ENCODE data around the gene ZCCHC7. TPM values are rescaled to one million over a fixed set of nuclear protein-coding genes. Genes with fewer than 3 reads are reported as not detected.
"Not testable (repeated sequence)": the region's sequence is repeated elsewhere in the genome, so short reads cannot be mapped to it uniquely, and the experiment has no call there.

ZCCHC7 gene
- total RNA-seq (10 to 100 TPM; 27.0 to 30.5 TPM), polyA plus RNA-seq (10 to 100 TPM in 1 of 2 donors, 1 to 10 TPM in 1; 9.8 to 10.6 TPM)
- long read RNA-seq, donor 1, transcript ZCCHC7-202 (9 exons, 2,619 nt): major isoform, 7 of 51 reads
- long read RNA-seq, donor 1, partial matches to known transcripts: 16 of 51 reads
- long read RNA-seq, donor 1, other reads (novel, unspliced or antisense): 28 of 51 reads
- long read RNA-seq, donor 2, transcript ZCCHC7-202 (9 exons, 2,619 nt): major isoform, 5 of 27 reads
- long read RNA-seq, donor 2, partial matches to known transcripts: 2 of 27 reads
- long read RNA-seq, donor 2, other reads (novel, unspliced or antisense): 20 of 27 reads

- Histone ChIP-seq H3K4me1 (ENCODE audit: control insufficient read depth in 1 of 2, insufficient read depth in 2 of 2, low read length in 2 of 2) (no peaks in the 10 kb centered on the region), H3K27me3 (ENCODE audit: control insufficient read depth in 1 of 2, insufficient read depth in 2 of 2, low read length in 1 of 2) (no peaks in the 10 kb centered on the region), H3K36me3 (ENCODE audit: control insufficient read depth in 1 of 2, insufficient read depth in 2 of 2, low read length in 1 of 2) (no peaks in the 10 kb centered on the region), H3K27ac (ENCODE audit: low read depth in 1 of 2, low read length in 2 of 2) (peak within 1 kb of the TSS; percentile 37 to 61), H3K4me3 (ENCODE audit: low read length in 2 of 2) (peak within 1 kb of the TSS; percentile 55 to 86), H3K9me3 (ENCODE audit: control insufficient read depth, low read length) (no peaks in the 10 kb centered on the region)
- WGBS, 2 donors: 3% methylated on average over 78 to 82 of the region's 82 CpGs
- peak; percentile 100 for ATAC-seq (ENCODE audit: low FRiP score)
- peak; percentile 98 for DNase-seq
- intact Hi-C loops (cut with DNase I): loop anchor here (1.0 to 2.0 kb wide), 3 partner anchors 41 to 303 kb away; partner anchors contain the start of gene GRHPR (in 1 of the 2)
These were observed at the start of gene ZCCHC7 for GRCh38 chr9:37119907-37120842. TSS of gene ZCCHC7 (plus strand) at chr9:37120574.

GRCh38 chr9:37074790-37075189, 45.6 kb upstream of the ZCCHC7 start:
- H3K36me3 ChIP-seq (ENCODE audit: control insufficient read depth in 1 of 2, insufficient read depth in 2 of 2, low read length in 1 of 2); DNase-seq; intact Hi-C loops (cut with DNase I); H3K27me3 ChIP-seq (ENCODE audit: control insufficient read depth in 1 of 2, insufficient read depth in 2 of 2, low read length in 1 of 2); H3K27ac ChIP-seq (ENCODE audit: low read depth in 1 of 2, low read length in 2 of 2); H3K9me3 ChIP-seq (ENCODE audit: control insufficient read depth, low read length); H3K4me3 ChIP-seq (ENCODE audit: low read length in 2 of 2); ATAC-seq (ENCODE audit: low FRiP score); H3K4me1 ChIP-seq (ENCODE audit: control insufficient read depth in 1 of 2, insufficient read depth in 2 of 2, low read length in 2 of 2): not testable (repeated sequence)
- WGBS, 2 donors: 69 to 70% methylated on average over 4 of the region's 4 CpGs

GRCh38 chr9:37079370-37080164, 40.8 kb upstream of the ZCCHC7 start:
- no peaks in the 10 kb centered on the region for H3K27me3 ChIP-seq (ENCODE audit: control insufficient read depth in 1 of 2, insufficient read depth in 2 of 2, low read length in 1 of 2)
- peak overlapping the region; percentile 14 to 63 for H3K4me3 ChIP-seq (ENCODE audit: low read length in 2 of 2)
- H3K36me3 ChIP-seq (ENCODE audit: control insufficient read depth in 1 of 2, insufficient read depth in 2 of 2, low read length in 1 of 2): no peaks in the 10 kb centered on the region
- H3K27ac ChIP-seq (ENCODE audit: low read depth in 1 of 2, low read length in 2 of 2): peak overlapping the region; percentile 6 to 34
- intact Hi-C loops (cut with DNase I): loop anchor here (1.0 to 2.0 kb wide), 2 partner anchors 41 kb away; partner anchors contain the start of gene ZCCHC7 (in 2 of the 2)
- DNase-seq (peak; percentile 96), ATAC-seq (ENCODE audit: low FRiP score) (peak; percentile 99)
- 1 to 2% methylated on average over 62 to 63 of the region's 63 CpGs for WGBS, 2 donors
- peaks cover 1 to 3% of the 10 kb centered on the region in 2 donors for H3K4me1 ChIP-seq (ENCODE audit: control insufficient read depth in 1 of 2, insufficient read depth in 2 of 2, low read length in 2 of 2)
- no peaks in the 10 kb centered on the region for H3K9me3 ChIP-seq (ENCODE audit: control insufficient read depth, low read length)

DNA sequence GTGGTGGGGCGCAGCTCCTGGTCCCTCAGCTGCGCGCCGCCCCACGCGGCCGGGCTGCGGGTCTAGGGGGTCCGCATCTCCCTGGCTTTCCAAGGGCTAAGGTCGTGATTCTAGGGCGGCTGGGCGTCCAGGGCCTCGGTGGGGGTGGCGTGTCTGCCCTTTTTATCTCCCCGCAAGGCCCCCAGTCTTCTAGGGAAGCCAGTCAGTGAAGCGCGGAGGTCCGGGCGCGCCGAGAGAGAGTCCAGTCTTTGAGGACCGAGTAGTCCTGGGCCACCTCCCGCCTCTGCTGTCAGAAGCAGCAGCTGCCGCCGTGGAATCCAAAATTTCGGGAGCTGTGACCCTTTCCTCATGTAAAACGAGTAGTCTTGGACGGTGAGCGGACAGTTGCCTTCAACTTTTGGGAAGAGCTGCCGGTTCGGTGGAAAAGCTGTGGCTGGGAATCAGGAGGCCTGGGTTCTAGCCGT, 40.2 kb upstream of the ZCCHC7 start:
- H3K36me3 ChIP-seq (ENCODE audit: control insufficient read depth in 1 of 2, insufficient read depth in 2 of 2, low read length in 1 of 2); intact Hi-C loops (cut with DNase I); H3K9me3 ChIP-seq (ENCODE audit: control insufficient read depth, low read length); H3K4me1 ChIP-seq (ENCODE audit: control insufficient read depth in 1 of 2, insufficient read depth in 2 of 2, low read length in 2 of 2); H3K27me3 ChIP-seq (ENCODE audit: control insufficient read depth in 1 of 2, insufficient read depth in 2 of 2, low read length in 1 of 2): not testable (repeated sequence)
- H3K27ac ChIP-seq (ENCODE audit: low read depth in 1 of 2, low read length in 2 of 2): peak overlapping the region; percentile 6 to 34
- DNase-seq (peak; percentile 59 to 82), ATAC-seq (ENCODE audit: low FRiP score) (peak; percentile 62)
- peak overlapping the region; percentile 14 to 63 for H3K4me3 ChIP-seq (ENCODE audit: low read length in 2 of 2)
- 1% methylated on average over 32 of the region's 32 CpGs for WGBS, 2 donors

DNA sequence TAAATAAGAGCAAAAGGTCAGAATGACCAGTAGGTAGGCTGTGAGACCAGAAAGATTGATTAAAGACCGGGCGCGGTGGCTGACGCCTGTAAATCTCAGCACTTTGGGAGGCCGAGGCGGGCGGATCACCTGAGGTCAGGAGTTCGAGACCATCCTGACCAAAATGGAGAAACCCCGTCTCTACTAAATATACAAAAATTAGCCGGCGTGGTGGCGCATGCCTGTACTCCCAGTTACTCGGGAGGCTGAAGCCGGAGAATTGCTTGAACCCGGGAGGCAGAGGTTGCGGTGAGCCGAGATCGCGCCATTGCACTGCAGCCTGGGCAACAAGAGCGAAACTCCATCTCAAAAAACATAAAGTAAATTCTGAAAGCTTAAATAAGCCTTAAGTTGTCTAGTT, 38.9 kb upstream of the ZCCHC7 start:
- H3K27me3 ChIP-seq (ENCODE audit: control insufficient read depth in 1 of 2, insufficient read depth in 2 of 2, low read length in 1 of 2); H3K4me1 ChIP-seq (ENCODE audit: control insufficient read depth in 1 of 2, insufficient read depth in 2 of 2, low read length in 2 of 2); DNase-seq; H3K4me3 ChIP-seq (ENCODE audit: low read length in 2 of 2); H3K9me3 ChIP-seq (ENCODE audit: control insufficient read depth, low read length); ATAC-seq (ENCODE audit: low FRiP score); intact Hi-C loops (cut with DNase I); H3K27ac ChIP-seq (ENCODE audit: low read depth in 1 of 2, low read length in 2 of 2); H3K36me3 ChIP-seq (ENCODE audit: control insufficient read depth in 1 of 2, insufficient read depth in 2 of 2, low read length in 1 of 2): not testable (repeated sequence)
- 98 to 99% methylated on average over 19 to 20 of the region's 20 CpGs for WGBS, 2 donors

- no peaks in the 10 kb centered on the region for H3K9me3 ChIP-seq (ENCODE audit: control insufficient read depth, low read length)
- H3K4me3 ChIP-seq (ENCODE audit: low read length in 2 of 2): no peak overlapping the region
- intact Hi-C loops (cut with DNase I): no loop called here
- peaks cover 1 to 3% of the 10 kb centered on the region in 2 donors for H3K4me1 ChIP-seq (ENCODE audit: control insufficient read depth in 1 of 2, insufficient read depth in 2 of 2, low read length in 2 of 2)
- DNase-seq (no peak), ATAC-seq (ENCODE audit: low FRiP score) (no peak)
- WGBS, 2 donors: 75 to 80% methylated on average over 4 of the region's 4 CpGs
- H3K27me3 ChIP-seq (ENCODE audit: control insufficient read depth in 1 of 2, insufficient read depth in 2 of 2, low read length in 1 of 2): no peaks in the 10 kb centered on the region
- no peak overlapping the region for H3K27ac ChIP-seq (ENCODE audit: low read depth in 1 of 2, low read length in 2 of 2)
- peaks cover under 1 to 5% of the 10 kb centered on the region in 2 donors for H3K36me3 ChIP-seq (ENCODE audit: control insufficient read depth in 1 of 2, insufficient read depth in 2 of 2, low read length in 1 of 2)
These were observed 38.1 kb upstream of the ZCCHC7 start for GRCh38 chr9:37082214-37082765.

- DNase-seq (no peak), ATAC-seq (ENCODE audit: low FRiP score) (no peak)
- Histone ChIP-seq H3K4me1 (ENCODE audit: control insufficient read depth in 1 of 2, insufficient read depth in 2 of 2, low read length in 2 of 2) (peaks cover 1 to 3% of the 10 kb centered on the region in 2 donors), H3K4me3 (ENCODE audit: low read length in 2 of 2) (no peak overlapping the region), H3K27me3 (ENCODE audit: control insufficient read depth in 1 of 2, insufficient read depth in 2 of 2, low read length in 1 of 2) (no peaks in the 10 kb centered on the region), H3K36me3 (ENCODE audit: control insufficient read depth in 1 of 2, insufficient read depth in 2 of 2, low read length in 1 of 2) (peaks cover 3 to 5% of the 10 kb centered on the region in 2 donors), H3K9me3 (ENCODE audit: control insufficient read depth, low read length) (no peaks in the 10 kb centered on the region), H3K27ac (ENCODE audit: low read depth in 1 of 2, low read length in 2 of 2) (no peak overlapping the region)
- intact Hi-C loops (cut with DNase I): no loop called here
These were observed 36.7 kb upstream of the ZCCHC7 start for GRCh38 chr9:37083654-37084053.

DNA sequence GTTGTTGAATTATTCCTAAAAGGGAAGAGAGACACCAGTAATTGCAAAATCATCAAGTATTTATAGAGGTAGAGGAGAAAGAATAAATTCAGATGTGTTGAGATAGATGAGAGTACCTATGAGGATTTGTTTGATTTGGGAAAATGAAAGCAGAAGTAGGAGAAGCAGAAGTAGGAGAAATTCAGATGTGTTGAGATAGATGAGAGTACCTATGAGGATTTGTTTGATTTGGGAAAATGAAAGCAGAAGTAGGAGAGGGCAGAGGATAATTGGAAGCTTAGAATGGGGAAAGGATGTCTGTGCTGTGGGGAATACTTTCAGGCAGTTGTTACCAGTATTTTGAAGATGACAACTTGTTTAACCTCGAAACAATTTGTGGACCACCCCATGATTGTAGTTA, 35.1 kb upstream of the ZCCHC7 start:
- Histone ChIP-seq H3K4me1 (ENCODE audit: control insufficient read depth in 1 of 2, insufficient read depth in 2 of 2, low read length in 2 of 2) (peaks cover 1 to 3% of the 10 kb centered on the region in 2 donors), H3K4me3 (ENCODE audit: low read length in 2 of 2) (no peak overlapping the region), H3K27ac (ENCODE audit: low read depth in 1 of 2, low read length in 2 of 2) (no peak overlapping the region), H3K27me3 (ENCODE audit: control insufficient read depth in 1 of 2, insufficient read depth in 2 of 2, low read length in 1 of 2) (no peaks in the 10 kb centered on the region), H3K36me3 (ENCODE audit: control insufficient read depth in 1 of 2, insufficient read depth in 2 of 2, low read length in 1 of 2) (peaks cover 3 to 5% of the 10 kb centered on the region in 2 donors), H3K9me3 (ENCODE audit: control insufficient read depth, low read length) (no peaks in the 10 kb centered on the region)
- 95 to 97% methylated on average over 1 of the region's 1 CpG for WGBS, 2 donors
- DNase-seq: no peak
- intact Hi-C loops (cut with DNase I): no loop called here
- no peak for ATAC-seq (ENCODE audit: low FRiP score)

Measured in aorta (tissue), 5 donors.